Renal pelvis (tissue), 4 donors: ENCODE data around the gene EYS. TPM values are rescaled to one million over a fixed set of nuclear protein-coding genes. Genes with fewer than 3 reads are reported as not detected.
"Not testable (repeated sequence)": the region's sequence is repeated elsewhere in the genome, so short reads cannot be mapped to it uniquely, and the experiment has no call there.

ENCODE experiments used
- DNase-seq: peaks from one replicate; pipeline ENCODE4 v3.0.0-alpha.2; 2013
- polyA plus RNA-seq, 3 donors: library from polyadenylated mRNA; unstranded; fragments of 120-200 nt; gene quantifications; one replicate each; pipeline ENCODE4 v1.2.1, GENCODE V29; 2013; ENCODE audit not compliant: insufficient read length in 3 of 3

EYS gene
- polyA plus RNA-seq, 3 donors, result 0.50 to 1.2 (median 0.82) TPM

DNA sequence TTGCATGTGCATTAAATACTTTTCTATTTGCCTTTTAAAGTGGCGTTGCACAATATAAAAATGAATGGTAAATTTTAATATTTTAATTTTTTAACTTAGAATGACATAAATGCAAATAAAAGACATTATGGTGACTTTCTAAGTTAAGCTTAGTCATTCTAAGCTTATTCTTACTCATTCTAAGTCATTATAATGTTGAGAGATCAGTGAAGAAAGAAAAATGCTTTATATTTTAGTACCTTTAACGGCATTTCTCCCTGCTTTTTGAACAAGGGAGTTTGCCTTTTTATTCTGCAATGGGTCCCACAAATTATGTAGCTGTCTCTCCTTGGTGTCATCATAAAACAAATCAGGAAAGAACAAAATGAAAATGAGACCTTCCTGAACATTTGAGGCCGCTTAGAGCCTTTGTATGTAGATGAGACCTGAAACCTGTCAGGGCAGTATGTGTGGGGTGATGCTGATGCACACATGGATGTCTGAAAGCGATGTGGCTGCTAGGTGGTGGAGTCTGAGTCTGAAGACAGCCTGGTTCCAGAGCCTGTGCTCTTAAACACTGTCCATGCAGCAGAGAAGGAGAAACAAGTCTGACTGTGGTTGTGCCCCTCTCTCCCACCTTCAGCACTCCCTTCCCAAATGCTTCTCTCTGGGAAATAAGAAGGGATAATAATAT is 1913.4 kb downstream of the EYS start:
- DNase-seq, result no peak

DNA sequence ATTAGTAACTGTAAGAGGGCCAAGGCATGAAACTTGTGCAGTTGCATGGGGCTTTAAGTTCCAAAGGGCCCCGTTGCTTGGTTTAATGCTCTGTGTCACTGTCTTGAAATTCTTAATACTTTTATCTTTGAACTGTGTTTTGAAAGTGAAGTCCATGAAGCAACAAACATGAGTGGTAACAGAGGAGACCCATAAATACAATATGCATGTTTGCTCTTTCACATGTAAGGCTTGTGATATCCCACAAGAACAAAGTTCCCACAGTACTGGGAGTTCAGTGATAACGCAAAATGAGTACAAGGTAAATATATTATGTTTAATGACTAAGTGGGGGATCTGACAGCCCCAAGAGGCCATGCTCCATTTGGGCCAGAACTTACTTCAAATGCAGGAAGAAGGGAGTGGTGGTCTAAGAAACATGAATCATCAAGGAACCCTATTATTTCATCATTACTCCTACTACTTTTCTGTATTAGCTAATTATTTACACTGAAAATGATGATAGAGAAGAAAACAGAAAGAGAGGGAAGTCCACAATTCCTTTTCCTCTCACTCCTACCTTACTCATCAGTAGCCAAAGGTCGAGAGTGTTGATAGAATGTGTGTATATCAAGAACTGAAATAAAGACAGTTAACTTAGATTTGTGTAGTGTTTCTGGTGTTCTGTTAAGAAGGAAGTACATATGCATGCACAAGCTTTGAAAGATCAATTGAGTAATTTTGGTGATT is 1914.1 kb downstream of the EYS start:
- no peak for DNase-seq

- DNase-seq, result no peak
Measured at GRCh38 chr6:63790334-63790733, 1916.7 kb downstream of the EYS start.

GRCh38 chr6:63789699-63790098 is 1917.3 kb downstream of the EYS start:
- DNase-seq, result no peak

DNA sequence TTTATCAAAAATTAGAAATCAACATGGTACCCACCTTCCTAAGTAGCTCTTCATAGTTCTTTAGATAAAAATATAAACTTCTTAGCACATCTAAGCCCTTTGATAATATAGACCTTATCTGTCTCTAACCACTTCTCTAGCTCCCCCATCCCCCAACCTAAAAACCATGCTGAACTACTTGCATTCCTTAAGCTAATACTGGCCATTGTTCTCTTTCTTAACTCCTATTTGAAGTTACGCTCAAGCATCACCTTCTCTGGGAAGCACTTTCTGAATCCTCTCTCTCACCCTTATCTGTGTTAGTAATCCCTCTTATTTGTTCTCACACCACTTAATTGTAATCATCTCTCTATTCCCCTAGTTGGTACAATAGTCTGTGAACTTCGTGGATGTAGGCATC is 1918.5 kb downstream of the EYS start:
- no peak for DNase-seq

DNA sequence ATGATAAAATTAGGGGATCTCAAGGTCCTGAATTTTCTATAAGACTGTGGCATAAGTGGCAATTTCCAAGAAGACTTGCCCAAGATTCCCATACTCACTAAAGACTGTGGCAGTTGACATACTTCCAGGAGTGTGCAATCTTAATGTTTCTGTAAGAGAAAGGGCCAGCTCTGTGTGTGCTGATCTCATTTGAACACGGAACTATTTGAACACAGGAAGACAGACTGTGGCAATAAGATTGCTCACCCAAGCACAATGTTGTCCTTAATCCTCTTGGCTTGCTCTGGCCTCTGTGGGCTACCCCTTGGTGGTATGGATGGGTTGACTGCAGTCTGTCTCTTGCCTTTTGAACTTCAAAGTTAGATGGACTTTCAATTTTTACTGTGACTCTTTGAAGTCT is 1920.0 kb downstream of the EYS start:
- DNase-seq, result no peak

GRCh38 chr6:63785006-63785405 is 1922.0 kb downstream of the EYS start:
- DNase-seq, result no peak

- DNase-seq, result no peak
Measured at GRCh38 chr6:63783096-63783495, 1923.9 kb downstream of the EYS start.

- no peak for DNase-seq
Measured at GRCh38 chr6:63774961-63775360, 1932.1 kb downstream of the EYS start.

DNA sequence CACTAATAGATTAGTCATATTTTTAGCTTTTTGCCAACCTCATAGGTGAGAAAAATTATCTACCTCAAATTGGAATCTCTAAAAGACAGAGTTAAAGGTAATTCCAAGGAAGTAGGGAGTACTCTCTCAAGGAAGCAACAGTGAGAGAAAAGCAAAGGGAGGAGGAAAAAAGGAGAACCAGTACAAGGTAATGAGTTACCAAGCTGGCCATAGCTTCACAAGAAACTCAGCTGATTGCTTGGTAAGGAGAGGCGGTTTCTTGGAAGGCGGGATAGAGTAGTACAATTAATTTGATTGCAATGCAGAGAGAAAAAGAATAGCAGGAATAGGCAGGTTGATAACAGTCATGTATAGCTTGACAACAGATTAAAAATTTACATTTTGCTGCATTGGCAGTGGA is 1933.8 kb downstream of the EYS start:
- no peak for DNase-seq

DNA sequence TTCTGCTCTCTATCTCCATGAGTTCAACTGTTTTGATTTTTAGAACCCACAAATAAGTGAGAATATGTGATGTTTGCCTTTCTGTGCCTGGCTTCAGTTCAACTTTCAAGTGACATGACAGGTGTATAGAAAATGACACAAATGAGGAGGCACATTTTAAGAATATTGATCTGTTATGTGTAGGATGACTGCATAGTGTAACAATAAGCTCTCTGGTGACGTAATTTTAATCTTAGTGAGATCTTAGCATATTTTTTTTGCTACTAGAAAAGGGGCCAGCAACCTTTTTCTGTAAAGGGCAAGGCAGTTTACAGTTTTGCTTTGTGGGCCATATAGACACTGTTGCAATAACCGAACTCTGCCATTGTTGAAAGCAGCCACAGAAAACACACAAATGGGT is 1941.2 kb downstream of the EYS start:
- DNase-seq, result no peak

GRCh38 chr6:63764318-63764916 is 1942.6 kb downstream of the EYS start:
- peak; percentile 16 for DNase-seq

- no peak for DNase-seq
Measured at GRCh38 chr6:63760199-63760598, 1946.8 kb downstream of the EYS start.

DNA sequence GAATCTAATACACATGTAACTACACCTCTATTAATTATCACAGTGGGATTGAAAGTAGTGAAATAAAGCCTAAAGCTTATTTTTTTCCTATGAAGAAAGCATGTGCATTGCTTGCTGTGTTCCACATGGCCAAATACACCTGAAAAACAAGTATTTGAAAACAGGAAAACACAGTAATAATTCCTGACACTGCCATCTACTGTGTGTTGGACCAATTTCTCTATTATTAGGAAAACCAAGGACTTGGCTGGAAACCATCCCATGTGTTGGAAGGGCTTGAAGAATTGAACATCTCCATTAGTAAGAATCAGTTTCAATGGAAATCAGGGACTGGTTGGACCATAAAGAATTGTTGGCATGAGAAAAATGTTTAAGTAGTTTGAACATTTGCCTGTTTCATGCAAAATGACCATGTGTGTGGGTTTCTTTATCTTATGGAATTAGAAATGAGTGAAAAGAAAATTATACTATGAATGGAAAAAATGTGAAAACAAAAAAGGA is 1947.4 kb downstream of the EYS start:
- DNase-seq, result no peak

- no peak for DNase-seq
Measured at GRCh38 chr6:63757826-63758225, 1949.2 kb downstream of the EYS start.

DNA sequence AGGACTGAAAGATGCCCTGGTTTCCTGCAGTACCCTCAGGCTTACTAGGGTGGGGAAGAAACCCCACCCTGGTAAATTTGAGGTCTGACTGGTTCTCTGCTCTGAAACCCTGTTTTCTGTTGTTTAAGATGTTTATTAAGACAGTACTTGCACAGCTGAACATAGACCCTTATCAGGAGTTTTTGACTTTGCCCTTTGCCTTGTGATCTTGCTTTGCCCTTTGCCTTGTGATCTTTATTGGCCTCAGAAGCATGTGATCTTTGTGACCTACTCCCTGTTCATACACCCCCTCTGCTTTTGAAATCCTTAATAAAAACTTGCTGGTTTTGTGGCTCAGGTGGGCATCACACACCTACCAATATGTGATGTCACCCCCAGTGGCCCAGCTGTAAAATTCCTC is 1949.8 kb downstream of the EYS start:
- DNase-seq, result not testable (repeated sequence)

DNA sequence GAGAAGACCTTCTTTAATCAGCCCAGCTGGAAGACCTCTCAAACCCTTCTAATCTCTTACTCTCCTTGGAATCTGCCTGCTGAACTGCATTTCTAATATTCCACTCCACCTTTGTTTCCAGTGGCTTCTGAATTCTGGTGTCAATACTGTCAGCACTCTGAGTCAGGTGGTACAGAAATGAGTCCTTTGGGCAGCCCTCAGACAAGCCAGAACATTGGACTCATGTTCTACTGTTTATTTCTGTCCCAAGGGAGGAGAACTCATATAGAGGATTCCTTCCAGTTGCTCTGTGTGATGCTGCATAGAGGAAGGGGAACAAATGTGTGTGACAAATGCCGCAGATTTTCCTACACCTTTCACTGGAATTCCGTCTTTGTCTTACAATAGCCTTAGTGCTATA is 1956.6 kb downstream of the EYS start:
- no peak for DNase-seq

GRCh38 chr6:63745784-63746183 is 1961.2 kb downstream of the EYS start:
- no peak for DNase-seq

GRCh38 chr6:63744810-63745209 is 1962.2 kb downstream of the EYS start:
- DNase-seq, result no peak

DNA sequence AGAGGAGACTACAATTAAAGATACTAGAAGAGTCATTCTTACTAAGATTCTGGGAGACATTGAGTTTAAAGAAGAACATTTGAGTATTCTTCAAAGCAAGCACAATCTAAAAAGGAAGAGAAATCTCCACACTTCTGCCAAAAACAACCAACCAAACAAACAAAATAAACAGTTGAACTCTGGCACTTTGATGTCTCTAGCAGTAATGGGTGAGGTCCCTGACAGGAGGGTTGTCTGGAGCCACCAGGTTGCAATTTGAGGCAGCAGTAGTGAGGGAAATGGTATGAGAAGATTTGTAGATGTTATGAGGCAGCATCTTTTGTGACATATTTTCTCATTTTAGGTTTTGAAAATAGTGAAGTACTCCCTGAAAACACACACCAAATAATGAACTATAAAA is 1963.3 kb downstream of the EYS start:
- no peak for DNase-seq

DNA sequence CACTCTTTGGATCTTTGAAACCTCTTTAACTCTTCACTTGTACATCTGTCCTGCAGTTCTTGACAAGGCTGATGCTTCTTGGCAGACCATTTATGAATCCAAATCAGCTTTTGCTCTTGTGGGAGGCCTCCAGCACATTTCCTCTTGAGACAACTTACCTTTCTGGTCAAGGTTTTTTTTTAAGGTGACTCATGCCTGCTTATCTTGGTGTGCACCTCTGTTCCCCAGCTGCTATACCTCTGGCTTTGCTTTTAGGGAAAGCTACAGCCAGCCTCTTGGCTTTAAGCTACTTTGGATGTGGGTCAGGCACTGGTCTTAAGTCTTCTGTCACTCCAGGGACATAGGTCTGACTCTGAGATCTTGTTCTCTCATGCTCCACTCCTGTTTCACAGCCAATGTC is 1965.0 kb downstream of the EYS start:
- no peak for DNase-seq

- no peak for DNase-seq
Measured at GRCh38 chr6:63740709-63741108, 1966.3 kb downstream of the EYS start.

GRCh38 chr6:63739094-63739687 is 1967.8 kb downstream of the EYS start:
- no peak for DNase-seq
